GM19372 (cell line): Measurements from ENCODE around the gene C4B.

Source experiments
- ATAC-seq: cut with Tn5 transposase; IDR thresholded peaks from one replicate; pipeline ENCODE4 v1.9.1; 2021; ENCODE audit warnings: mild to moderate bottlenecking, low read depth, moderate library complexity; ENCODE audit not compliant: unreplicated experiment

The C4B gene

DNA sequence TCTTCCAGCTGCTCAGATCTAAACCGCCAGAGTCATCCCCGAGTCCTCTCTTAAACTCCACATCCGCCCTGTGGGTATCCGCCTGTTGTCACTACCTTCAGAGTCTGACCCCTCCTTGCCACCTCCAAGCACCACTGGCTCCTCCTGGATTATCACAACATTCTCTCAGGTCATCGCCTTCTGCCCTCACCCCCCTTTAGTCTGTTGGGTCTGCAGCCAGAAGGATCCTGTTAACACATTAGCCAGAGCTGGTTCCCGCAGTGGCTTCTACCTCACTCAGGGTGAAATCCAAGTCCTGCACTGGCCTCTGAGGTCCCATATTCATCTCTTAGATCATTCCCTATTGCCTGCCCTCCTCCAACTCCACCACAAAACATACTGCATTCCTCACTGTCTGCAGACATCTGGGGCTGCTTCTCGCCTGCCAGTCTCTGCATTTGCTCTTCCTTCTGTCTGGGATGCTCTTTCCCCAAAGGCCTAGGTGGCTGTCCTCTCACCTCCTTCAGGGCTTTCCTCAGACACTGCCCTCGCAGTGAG, 60.5 kb downstream of the C4B start:
- ATAC-seq, result no peak

DNA sequence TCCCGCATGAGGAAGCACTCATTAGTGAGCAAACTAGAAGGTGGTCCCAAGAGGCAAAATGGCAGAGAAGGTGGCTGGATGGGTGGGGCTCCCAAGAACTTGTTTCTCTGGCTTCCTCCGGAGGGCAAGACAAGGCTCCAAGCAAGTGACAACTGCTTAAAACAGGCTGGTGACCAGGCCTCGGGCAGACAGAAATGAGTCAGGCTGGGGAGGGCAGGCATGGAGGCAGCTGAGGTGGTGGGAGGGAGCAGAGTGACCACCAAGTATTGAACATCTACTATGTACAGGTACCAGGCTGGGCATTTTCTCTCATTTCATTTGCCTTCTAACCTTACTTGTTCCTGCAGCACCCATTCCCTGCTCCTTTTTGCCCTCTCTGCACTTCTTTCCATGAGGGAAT, 61.2 kb downstream of the C4B start:
- ATAC-seq, result no peak

DNA sequence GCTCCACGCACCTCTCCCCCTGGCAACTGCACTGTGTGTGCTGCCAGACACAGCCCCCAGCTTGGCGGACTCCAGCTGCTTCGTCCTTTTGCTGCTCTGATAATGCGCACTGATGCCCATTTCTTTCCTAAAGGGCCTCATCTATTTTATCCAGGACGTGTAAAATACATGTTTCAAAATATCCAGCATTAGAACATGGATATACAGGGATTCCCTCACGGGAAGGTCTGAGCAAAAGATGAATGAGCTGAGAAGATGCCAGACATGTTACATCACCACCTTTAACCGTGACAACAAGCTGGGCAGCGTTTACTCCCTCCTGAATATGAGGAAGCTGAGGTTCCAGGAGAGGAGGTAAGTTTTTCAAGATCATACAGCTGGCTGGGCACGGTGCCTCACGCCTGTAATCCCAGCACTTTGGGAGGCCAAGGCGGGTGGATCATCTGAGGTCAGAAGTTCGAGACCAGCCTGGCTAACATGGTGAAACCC, 61.8 kb downstream of the C4B start:
- ATAC-seq, result no peak

DNA sequence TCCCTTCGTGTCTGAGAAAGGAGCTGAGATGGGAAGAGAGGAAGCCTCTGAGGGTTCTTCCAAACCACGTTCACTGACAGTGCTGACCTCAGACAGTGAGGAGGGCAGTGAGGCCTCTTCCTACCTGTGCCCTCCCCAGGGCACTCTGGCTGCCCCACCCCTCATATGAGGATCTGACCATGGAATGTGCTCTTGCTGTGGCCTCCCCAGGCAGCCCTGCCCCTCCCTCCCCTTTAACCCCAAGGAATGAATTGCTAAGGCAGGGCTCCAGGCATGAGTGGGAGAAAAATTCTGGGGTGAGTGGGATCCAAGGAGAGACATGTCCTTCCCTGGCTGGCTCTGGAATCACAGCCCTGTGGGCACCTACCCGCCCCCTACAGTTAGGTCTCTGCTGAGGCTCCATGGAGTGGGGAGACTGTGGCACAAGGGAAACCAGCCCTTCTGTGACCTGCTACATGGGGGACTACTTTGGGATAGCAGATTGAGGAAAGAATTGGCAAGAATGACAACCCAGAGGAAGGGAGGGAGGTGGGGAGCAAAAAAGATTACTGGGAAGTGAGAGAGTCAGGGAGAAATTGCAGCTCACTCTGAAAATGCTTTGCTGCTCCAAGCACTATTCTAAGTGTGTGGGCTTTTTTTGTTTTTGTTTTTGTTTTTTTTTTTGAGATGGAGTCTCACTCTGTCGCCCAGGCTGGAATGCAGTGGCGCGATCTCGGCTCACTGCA, 65.1 kb downstream of the C4B start:
- no peak for ATAC-seq

DNA sequence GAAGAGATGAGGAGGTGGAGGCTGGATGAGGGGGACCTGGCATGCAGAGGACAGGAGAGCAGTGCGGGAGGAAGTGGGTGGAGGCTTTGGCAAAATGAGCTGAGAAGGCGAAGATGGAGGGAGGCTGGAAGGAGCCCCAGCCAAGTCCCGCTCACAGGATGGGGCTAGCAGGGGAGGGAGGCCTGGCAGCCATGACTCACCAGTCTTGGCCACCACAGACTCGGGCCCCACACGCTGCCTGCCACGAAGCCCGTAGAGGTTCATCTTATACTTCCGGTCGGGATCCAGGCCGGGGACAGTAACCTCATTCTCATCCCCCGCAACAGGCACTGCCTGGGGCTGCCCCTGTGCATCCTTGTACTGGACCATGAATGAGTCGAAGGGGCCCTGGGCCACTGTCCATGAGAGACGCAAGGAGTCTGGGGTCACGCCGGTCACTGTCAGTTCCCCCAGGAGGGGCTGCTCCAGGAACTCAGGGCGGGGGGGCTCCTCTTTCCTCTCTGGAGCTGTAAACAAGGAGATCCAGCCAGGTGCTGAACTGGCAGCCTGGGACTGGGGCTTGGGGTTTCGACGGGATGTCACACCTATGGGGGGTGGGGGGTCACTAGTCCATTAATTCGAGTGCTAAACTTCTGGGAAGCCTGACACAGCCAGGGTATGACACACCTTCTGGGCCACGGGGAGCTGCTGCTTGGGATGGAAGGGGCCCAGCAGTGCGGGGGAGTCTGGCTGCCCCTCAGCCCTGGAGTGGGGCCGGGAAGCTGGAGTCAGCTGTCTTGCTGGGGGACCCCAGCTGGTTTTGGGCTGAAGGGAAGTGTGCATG, 66.8 kb downstream of the C4B start:
- no peak for ATAC-seq

DNA sequence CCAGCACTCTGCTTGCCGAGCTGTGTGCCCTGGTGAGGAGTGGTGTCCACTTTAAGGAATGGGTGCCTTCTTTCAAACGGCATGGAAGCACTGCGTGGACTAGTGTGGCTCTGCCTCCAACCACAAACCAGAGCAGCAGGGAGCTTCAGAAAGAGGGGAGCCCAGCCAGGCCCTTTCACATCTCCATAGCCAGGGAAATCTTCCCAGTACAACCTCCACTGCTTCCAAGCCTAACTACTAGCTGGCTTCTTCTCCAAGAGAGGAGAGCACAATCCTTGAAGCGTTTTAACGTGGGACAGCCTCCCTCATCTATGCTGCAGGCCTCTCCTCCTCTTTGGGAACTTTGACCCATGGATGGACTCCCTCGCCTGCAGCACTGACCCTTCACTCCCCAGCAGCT, 67.9 kb downstream of the C4B start:
- no peak for ATAC-seq

DNA sequence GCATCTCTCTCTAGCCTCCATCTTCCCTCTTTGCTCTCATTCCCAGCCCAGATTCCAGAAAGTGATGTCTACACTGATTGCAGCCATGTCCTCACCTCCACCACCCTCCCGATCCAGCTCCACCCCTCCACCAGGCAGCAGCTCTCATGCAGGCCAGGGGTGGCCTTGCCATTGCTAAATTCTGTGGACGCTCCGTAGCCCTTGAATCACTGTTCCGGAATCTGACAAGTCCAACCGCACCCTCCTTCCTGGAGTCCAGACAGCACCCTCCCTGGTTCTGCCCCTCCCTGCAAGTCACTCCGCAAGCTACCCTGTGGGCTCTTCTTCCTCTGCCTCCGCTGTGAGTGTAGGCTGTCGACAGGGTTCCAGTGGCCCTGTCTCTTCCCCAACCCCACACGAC, 68.3 kb downstream of the C4B start:
- no peak for ATAC-seq

DNA sequence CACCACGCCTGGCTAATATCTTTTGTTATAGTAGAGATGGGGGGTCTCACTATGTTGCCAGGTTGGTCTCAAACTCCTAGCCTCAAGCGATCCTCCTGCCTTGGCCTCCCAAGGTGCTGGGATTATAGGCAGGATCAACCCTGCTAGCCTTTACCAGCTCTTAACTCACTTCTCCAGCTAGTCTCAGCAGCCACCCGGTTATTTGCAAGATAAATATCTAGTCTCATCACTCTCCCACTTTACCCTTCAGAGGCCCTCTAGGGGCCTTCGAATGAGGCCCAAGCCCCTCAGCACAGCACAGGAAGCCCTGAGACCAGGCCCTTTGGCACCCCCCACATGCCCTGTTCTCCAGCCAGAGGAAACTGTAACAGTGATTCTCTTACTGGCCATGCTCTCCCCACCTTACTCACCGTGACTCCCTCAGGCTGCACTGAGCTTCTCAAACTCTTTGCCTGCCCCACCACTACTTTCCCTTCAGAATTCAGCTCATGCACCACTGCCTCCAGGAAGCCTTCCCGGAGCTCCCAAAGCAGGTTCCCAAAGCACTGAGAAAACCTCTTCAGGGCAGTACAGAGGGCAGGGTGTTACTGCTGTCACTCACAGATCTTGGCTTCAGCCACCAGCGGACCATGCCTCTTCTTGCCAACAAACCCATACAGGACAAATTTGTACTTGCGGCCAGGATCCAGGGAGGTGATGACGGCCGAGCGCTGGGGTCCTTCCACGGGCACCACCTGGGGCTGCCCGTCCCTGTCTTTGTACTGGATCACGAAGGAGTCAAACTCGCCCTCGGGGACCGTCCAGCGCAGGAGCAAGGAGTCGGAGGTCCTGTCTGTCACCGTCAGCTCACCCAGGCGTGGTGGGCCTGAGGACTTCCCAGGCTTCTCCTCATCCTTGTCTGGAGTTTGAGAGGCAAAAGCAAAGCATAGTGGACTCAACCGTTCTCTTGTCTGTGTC, 69.5 kb downstream of the C4B start:
- ATAC-seq, result no peak

DNA sequence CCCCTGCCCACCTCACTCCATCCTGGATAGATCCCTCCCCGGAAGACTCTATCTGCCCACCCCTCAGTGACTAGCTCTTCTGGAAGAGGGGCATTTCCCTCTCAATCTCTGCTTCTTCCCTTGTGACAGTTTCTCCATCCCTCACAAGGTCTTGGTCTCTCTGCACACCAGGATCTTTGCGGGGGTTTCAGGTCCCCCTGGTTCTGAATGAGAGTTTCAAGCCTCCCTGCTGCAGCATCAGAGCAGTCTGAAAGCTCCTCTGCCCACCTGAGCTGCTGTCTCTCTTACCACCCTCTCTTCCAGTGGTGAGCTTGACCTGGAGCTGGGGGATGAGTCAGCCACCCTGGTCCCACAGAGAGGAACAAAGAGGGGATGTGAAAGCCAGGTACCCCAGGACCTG, 70.2 kb downstream of the C4B start:
- no peak for ATAC-seq
